Cardiac fibroblast (primary cell): ENCODE measurements around the gene ABI2.
A peak's percentile ranks its signal among the peaks of the same experiment; 100 is the strongest.

Experiments used
- DNase-seq, 2 donors: peaks; one replicate each; pipeline versions ENCODE4 v3.0.0 to v3.0.0-alpha.2; 2010; ENCODE audit warnings: low read depth in 2 of 2
- H3K4me3 ChIP-seq, 2 donors: replicated peaks in 1 of 2; 1 replicate in 1 of 2; 2 replicates in 1 of 2; pipeline ENCODE4 v1.5.1; 2011; ENCODE audit warnings: low read depth in 2 of 2, low read length in 2 of 2, mild to moderate bottlenecking in 2 of 2, moderate library complexity in 1 of 2
- TF ChIP-seq, protein P1 (sequence below): IDR thresholded peaks from one replicate; pipeline ENCODE4 v1.5.1; 2011; ENCODE audit warnings: low read depth, mild to moderate bottlenecking, low read length, inconsistent platforms

The ABI2 gene

GRCh38 chr2:203438528-203438927, 110.3 kb downstream of the ABI2 start:
- H3K4me3 ChIP-seq = no peak overlapping the region
- TF ChIP-seq, protein P1, sequence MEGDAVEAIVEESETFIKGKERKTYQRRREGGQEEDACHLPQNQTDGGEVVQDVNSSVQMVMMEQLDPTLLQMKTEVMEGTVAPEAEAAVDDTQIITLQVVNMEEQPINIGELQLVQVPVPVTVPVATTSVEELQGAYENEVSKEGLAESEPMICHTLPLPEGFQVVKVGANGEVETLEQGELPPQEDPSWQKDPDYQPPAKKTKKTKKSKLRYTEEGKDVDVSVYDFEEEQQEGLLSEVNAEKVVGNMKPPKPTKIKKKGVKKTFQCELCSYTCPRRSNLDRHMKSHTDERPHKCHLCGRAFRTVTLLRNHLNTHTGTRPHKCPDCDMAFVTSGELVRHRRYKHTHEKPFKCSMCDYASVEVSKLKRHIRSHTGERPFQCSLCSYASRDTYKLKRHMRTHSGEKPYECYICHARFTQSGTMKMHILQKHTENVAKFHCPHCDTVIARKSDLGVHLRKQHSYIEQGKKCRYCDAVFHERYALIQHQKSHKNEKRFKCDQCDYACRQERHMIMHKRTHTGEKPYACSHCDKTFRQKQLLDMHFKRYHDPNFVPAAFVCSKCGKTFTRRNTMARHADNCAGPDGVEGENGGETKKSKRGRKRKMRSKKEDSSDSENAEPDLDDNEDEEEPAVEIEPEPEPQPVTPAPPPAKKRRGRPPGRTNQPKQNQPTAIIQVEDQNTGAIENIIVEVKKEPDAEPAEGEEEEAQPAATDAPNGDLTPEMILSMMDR = no peak
- DNase-seq = no peak

- TF ChIP-seq, protein P1 = no peak
- no peak overlapping the region for H3K4me3 ChIP-seq
- DNase-seq = no peak
Observed at GRCh38 chr2:203440671-203441070, 112.5 kb downstream of the ABI2 start.

DNA sequence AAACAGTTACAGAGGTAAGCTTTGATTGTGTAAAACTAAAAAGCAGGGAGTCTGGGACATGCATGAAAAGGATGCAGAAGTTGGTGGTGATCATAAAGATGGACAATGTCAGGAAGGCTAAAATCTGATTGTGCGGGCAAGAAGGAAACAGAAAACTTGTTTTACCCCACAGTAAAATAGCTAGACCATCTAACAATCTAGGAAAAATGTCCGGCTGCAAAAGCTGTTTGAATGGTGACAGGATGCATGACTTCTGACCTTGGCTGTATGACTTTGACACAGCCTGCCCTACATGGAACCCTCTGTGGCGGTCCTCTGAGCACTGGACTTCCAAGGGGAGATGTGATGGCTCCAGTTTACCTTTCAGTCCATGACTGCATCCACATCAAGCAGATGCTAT, 113.3 kb downstream of the ABI2 start:
- no peak overlapping the region for H3K4me3 ChIP-seq
- DNase-seq = no peak
- TF ChIP-seq, protein P1 = no peak

- TF ChIP-seq, protein P1 = no peak
Observed at GRCh38 chr2:203442463-203442862, 114.3 kb downstream of the ABI2 start.

GRCh38 chr2:203444738-203445137, 116.5 kb downstream of the ABI2 start:
- TF ChIP-seq, protein P1 = no peak
- DNase-seq = no peak
- H3K4me3 ChIP-seq = no peak overlapping the region

More at GRCh38 chr2:203442463-203442862, 114.3 kb downstream of the ABI2 start:
- H3K4me3 ChIP-seq = no peak overlapping the region
- DNase-seq = no peak

DNA sequence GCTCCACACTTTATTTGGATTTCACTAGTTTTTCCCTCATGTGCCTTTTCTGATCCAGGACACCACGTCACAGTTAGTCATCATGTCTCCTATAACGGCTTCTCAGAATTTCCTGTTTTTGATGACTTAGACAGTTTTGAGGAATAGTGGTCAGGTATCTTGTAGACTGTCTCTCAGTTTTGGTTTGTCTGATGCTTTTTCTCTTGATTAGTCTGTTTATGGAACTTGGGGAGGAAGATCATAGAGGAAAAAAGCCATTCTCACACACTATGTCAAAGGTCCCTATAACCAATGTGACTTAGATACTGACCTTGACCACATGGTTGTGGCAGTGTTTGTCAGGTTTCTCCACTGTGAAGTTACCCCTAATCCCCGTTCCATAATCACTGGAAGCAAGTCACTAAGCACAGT, 117.9 kb downstream of the ABI2 start:
- TF ChIP-seq, protein P1 = no peak
- peak; percentile 52 to 86 for DNase-seq

DNA sequence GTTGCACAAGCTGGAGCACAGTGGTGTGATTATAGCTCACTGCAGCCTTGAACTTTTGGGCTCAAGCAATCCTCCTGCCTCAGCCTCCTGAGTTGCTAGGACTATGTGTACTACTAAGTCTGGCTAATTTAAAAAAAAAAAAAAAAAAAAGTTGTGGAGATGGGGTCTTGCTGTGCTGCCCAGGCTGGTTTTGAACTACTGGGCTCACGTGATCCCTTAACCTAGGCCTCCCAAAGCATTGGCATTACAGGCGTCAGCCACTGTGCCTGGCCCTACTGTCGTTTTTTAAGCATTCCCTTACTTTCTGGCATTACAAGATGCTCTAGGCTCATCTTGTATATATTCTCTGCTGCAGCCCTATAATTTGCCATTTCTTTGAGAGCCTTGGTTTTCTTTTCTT, 118.6 kb downstream of the ABI2 start:
- DNase-seq = no peak

More for the DNA sequence above, 117.9 kb downstream of the ABI2 start:
- no peak overlapping the region for H3K4me3 ChIP-seq

More for the DNA sequence above, 118.6 kb downstream of the ABI2 start:
- no peak overlapping the region for H3K4me3 ChIP-seq
- TF ChIP-seq, protein P1 = no peak
